NCI-H2227 (cell line): ENCODE measurements around the gene MCM5.
"Not testable (repeated sequence)": the region's sequence is repeated elsewhere in the genome, so short reads cannot be mapped to it uniquely, and the experiment has no call there.

Source experiments
- DNase-seq: peaks from one replicate; lab custom pipeline; 2025; ENCODE audit not compliant: unreplicated experiment; lab: John Stamatoyannopoulos, UW

MCM5 gene

DNA sequence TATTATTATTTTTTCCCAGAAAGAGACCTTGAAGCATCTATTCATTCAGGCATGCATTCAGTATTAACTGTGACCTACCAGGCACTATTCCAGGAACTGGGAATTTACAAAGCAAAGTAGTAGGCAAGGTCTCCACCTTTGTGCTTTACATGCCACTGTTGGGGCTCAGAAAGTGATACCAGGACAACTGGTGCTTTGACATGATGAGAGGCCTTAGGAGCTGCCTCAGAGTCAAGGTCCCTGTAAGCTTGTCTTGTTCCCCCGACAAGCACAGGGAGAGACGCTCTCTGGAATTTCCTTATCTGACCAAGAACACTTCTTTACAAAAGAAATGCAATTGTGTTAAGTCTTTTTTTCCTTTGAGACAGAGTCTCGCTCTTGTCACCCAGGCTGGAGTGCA is 21.3 kb upstream of the MCM5 start:
- DNase-seq: no peak

DNA sequence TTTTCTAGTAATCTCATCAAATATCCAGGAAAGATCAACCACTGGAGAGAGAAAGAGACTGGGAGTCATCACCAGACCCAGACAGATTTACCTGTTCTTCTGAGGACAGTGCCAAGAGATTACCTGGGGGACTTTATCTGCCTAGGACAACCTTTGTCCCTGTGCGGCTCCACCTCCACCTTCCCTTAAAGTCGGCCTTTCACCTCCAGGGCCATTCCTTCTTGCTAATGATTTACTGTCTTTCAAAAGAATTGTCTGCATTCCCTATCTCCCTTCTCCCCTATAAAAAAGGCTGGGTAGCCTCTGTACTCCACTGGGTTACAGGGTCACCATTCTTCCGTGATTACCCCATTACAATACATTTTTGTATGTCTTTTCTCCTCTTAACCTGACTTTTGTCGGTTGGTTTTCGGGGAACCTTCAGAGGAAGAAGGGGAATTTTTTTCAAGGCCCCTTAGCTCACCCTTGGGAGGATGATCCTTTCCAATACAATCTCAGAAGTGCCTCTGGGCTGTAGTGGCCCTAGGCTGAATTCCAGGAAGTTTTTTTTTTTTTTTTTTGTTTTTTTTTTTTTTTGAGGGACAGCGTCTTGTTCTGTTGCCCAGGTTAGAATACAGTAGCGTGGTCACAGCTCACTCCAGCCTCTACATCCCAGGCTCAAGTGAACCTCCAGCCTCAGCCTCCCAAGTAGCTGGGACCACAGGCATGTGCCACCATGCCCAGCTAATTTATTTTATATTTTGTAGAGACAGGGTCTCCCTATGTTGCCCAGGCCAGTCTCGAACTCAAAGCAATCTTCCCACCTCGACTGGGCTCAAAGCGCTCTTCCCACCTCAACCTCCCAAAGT is 20.6 kb upstream of the MCM5 start:
- DNase-seq: no peak

DNA sequence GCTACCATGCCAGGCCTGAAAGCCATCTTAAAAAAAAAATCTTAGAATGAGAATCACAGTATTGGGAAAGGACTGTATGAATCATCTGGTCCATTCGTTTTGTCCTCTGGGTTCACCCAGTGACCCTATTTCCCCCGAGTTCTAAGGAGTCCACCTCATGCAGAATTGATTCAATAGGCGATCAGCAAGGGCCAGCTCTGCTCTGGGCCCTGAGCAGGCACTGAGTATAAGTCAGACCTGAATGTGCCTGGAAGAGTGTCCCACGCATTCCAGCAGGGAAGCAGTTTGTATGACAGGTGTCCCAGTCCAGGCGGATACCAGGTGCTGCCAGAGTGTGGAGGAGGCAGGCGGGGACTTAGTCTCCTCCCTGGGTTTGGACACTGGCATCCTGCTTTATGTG is 19.9 kb upstream of the MCM5 start:
- no peak for DNase-seq

DNA sequence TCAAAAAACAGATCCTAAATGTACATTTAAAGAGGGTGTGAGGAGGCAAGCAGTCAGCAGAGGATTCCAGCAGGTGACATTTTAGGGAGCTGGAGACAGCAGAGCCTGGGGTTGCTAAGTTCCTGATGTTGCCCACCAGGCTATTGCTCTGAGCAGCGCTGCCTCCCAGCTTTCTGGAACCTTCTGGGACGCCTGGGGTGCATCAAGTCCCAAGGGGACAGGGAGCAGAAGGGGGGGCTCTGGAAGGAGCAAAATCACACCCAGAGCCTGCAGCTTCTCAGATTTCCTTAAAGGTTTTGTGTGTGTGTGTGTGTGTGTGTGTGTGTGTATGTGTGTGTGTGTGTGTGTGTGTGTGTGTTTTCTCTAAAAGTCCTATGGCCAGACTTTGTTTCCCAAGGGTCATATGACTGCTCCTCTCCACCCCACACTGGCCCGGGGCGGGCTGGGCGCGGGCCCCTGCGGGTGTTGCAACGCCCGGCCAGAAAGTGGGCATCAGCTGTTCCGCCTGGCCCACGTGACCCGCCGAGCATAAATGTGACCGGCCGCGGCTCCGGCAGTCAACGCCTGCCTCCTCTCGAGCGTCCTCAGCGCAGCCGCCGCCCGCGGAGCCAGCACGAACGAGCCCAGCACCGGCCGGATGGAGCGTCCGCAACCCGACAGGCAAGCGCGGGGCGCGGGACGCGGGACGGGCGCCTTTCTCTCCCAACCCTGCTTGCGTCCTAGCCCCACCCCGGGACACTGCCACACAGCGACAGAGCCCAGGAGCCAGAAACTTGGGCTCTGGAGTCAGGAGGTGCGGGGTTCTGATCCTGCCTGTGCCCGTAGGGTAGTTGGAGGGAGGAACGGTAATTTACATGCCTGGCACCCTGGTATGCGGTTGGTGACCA is 19.2 kb upstream of the MCM5 start, which contains the start of gene HMOX1:
Gene HMOX1, plus strand, starts transcription at position 560 of the 887 bp plus-strand sequence. Its CDS starts 78 bp downstream, at position 638.
- DNase-seq: peak; percentile 87

DNA sequence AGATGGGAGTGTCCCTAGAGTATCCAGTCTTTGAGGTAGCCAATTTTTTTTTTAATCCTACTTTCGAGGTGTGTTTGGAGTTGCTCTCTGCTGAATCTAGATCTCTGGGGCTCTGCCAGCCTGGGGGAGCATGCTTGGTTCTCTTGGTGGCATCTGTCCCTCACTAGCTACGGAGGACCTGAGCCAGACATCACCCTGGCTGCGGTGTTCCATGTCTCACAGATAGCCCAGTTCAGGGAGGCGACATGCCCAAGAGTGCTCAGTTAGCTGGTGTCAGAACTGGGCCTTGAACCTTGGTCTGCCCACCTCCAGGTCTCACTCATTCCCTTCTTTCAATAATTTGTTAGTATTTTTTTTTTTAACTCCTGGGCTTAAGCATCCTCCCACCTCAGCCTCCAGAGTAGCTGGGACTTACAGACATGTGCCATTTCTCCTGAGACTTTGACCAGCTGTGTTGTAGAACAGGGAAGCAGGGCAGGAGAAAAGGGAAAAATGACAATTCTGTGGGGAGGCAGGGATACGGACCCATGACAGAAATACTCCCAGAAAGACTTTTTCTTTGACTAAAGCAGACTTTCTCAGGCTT is 18.4 kb upstream of the MCM5 start:
- no peak for DNase-seq

DNA sequence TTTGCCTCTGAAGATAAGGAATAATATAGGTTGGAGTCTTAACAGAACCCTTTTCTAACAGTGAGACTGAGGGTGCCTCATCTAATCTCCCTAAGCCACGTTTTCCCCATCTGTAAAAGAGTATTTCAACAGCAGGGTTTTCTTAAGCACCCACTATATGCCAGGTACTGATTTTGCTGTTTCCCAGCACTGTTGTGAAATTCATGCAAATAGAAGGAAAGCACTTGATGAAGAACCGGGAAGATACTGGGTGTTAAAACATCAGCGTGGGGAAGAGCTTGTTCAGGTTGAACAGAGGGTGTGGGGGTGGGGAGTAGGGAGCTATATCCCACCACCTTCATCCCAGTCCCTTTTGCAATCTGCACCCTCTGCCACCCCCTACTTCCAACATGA is 16.3 kb upstream of the MCM5 start:
- DNase-seq: no peak

DNA sequence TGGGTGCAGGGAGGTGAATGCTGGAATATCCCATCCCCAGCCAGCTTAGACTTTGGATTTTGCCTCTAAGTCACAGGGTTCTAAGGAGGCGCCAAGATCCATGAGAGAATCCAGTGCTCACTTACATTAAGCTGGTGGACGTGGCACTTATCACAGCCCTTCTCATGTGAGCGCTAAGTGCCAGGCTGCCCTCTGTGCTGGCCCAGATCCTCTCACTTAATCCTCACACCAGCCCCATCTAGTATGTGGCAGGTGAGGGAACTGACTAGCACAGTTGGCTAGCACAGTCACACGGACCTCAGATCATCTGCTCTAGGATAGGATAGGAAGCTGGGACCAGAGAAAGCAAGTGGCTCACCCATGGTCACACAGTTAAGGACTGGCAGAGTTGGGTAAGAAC is 15.4 kb upstream of the MCM5 start:
- DNase-seq: no peak

DNA sequence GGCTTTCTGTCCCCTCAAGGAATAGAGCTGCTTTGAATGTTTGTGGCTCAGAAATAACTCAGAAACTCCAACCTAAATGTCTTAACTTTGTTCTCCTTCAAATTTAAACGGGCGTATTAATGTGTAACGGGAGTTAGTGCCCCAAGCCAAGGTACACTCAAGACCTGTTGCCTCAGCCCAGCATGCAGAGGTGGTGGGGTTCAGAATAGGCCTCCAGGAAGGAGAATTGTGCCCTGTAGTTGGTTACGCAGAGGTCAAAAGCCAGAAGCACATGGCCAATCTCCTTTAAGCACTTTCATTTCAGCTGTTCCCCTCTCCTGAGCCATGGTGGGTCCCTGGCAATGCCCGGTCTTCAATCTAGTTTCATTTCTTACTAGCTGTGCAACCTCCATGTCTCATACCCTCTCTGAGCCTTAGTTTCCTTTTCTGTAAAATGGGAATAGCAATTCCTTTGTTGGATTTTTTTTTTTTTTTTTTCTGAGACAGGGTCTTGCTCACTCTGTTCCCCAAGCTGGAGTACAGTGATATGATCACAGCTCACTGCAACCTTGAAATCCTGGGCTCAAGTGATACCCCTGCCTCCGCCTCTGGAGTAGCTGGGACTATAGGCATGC is 14.9 kb upstream of the MCM5 start:
- no peak for DNase-seq

DNA sequence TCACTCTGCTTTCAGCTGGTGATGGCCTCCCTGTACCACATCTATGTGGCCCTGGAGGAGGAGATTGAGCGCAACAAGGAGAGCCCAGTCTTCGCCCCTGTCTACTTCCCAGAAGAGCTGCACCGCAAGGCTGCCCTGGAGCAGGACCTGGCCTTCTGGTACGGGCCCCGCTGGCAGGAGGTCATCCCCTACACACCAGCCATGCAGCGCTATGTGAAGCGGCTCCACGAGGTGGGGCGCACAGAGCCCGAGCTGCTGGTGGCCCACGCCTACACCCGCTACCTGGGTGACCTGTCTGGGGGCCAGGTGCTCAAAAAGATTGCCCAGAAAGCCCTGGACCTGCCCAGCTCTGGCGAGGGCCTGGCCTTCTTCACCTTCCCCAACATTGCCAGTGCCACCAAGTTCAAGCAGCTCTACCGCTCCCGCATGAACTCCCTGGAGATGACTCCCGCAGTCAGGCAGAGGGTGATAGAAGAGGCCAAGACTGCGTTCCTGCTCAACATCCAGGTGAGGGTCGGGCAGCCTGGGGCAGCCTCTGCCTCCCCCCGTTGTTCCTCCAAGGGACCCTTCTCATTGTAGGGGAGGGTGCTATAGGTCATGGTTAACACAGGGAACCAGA is 13.2 kb upstream of the MCM5 start:
- no peak for DNase-seq

DNA sequence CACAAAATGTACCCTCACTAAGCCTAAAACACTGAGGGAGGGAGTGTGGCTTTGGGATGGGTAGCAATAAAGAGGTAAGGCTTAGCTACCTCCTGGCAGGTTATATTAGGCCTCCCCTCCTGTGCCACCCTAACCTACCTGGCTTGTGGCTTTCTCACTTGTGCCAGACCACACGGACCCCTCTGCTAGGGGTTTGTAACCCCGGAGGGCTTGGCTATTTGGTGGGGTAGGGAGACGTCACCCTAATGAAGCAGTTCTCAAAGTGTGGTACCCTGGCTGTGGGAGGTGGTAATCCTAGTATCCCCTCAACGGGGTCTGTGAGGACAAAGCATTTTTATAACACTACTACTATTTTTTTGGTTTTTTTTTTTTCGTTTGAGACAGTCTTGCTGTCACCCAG is 9.0 kb upstream of the MCM5 start:
- no peak for DNase-seq

DNA sequence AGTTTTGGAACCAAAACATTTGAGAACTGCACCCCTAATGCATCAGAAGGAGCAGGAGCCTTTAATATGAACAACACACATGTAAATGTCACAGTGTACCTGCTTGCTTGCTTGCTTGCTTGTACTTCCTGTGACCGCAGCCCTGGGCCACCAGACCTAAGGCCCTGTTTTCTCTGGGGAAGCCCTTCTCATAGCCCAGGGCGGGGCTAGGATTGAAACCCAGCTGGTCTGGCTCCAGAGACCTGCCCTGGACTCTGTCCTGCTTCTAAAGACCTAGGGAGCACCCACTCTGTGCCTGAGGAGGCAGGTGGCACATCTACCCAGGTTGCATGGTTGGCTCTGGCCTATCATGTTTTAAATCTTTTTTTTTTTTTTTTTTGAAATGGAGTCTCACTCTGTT is 7.6 kb upstream of the MCM5 start:
- DNase-seq: no peak

DNA sequence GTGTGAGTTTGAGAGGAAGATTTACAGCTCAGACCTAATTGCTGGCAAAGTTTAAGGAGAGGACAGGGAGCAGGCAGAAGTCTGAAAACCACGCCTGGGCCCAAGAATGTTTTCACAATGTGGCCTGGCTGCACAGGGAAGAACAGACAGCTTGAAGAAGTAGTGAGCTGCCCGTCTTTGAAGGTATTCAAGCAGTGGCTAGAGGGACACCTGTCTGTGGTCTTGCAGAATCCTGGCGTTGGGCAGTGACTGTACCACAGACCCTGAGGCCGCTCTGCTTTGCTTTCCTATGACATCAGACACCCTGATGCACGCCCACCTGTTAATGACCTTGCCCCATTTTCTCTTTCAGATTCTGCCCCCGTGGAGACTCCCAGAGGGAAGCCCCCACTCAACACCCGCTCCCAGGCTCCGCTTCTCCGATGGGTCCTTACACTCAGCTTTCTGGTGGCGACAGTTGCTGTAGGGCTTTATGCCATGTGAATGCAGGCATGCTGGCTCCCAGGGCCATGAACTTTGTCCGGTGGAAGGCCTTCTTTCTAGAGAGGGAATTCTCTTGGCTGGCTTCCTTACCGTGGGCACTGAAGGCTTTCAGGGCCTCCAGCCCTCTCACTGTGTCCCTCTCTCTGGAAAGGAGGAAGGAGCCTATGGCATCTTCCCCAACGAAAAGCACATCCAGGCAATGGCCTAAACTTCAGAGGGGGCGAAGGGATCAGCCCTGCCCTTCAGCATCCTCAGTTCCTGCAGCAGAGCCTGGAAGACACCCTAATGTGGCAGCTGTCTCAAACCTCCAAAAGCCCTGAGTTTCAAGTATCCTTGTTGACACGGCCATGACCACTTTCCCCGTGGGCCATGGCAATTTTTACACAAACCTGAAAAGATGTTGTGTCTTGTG is 6.6 kb upstream of the MCM5 start:
- no peak for DNase-seq

DNA sequence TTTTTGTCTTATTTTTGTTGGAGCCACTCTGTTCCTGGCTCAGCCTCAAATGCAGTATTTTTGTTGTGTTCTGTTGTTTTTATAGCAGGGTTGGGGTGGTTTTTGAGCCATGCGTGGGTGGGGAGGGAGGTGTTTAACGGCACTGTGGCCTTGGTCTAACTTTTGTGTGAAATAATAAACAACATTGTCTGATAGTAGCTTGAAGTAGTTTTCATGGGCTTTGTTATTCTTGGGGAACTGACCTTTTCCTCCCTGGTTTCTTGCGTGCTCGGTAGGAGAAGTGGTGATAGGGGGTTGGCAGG is 6.0 kb upstream of the MCM5 start:
- DNase-seq: no peak

DNA sequence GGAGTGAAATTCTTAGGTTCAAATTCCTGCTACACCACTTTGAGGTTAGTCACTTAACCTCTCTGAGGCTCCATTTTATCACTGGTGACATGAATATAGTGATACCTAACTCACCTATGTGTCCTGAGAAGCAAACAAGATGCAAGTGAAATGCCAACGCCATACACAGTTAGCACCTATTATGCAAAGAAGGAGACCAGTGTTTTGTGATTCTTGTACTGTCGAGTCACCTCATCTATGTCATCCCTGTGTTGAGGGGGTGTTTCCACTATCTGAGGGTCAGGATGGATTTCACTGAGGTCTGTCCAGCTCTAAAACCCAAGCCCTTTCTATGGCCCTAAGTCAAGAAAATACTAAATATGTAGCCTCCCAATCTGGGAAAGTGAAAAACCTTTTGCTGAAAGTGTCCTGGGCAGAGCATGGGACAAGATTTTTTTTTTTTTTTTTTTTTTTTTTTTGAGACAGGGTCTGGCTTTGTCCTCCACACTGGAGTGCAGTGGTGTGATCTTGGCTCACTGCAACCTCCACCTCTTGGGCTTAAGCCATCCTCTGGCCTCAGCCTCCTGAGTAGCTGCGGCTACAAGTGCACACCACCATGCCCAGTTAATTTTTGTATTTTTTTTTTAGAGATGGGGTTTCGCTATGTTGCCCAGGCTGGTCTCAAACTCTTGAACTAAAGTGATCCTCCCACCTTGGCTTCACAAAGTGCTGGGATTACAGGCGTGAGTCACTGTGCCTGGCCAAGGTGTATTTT is 5.0 kb upstream of the MCM5 start:
- no peak for DNase-seq

DNA sequence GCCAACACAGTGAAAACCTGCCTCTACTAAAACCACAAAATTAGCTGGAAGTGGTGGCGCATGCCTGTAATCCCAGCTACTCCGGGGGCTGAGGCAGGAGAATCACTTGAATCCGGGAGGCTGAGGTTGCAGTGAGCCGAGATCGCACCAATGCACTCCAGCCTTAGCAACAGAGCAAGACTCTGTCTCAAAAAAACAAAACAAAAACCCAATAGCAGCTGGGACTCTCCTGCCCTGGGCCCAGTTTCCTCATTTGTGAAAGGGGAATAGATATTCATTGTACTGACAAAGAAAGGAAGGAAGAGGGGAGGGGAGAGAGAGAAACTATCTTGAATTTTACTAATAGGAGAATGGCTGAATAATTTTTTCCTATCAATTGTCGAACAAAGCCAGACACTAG is 3.3 kb upstream of the MCM5 start:
- DNase-seq: not testable (repeated sequence)

DNA sequence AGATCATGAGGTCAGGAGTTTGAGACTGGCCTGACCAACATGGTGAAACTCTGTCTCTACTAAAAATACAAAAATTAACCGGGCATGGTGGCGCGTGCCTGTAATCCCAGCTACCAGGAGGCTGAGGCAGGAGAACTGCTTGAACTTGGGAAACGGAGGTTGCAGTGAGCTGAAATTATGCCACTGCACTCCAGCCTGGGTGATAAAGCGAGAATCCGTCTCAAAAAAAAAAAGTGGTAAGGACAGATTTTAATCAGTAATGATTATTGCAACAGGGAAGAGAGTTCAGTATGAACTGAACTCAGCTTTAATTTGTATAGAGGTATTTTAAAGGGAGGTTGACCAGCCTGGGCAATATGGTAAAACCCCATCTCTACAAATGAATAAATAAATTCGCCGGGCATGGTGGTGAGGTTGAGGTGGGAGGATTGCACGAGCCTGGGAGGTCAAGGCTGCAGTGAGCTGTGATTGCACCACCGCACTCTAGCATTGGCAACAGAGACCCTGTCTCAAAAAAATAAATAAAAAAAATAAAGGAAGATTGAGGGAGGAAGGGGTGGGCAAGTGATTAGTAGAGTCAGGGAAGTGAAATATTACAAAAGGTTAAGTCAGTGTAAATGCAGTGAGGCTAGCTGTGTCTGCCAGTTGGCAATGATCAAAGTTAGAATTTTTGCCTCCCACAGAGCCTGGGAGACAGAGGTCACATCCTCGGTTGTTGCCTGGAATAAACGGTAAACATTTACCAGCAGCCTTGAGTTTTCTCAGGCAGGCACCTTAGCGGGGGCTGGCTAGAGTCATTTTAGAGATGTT is 2.6 kb upstream of the MCM5 start:
- peak; percentile 31 for DNase-seq

DNA sequence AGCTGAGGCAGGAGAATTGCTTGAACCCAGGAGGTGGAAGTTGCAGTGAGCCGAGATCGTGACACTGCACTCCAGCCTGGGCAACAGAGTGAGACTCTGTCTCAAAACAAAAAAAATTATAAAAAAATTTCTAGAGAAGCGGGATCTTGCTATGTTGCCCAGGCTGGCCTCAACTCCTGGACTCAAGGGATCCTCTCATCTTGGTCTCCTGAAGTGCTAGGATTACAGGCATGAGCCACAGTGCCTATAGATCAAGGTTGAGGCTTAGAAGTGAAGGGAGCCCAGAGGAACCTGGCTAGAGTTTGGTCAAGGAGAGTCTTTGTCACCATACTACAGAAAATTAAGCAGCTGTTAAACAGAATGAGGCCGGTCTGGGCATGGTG is 1.4 kb upstream of the MCM5 start:
- no peak for DNase-seq

DNA sequence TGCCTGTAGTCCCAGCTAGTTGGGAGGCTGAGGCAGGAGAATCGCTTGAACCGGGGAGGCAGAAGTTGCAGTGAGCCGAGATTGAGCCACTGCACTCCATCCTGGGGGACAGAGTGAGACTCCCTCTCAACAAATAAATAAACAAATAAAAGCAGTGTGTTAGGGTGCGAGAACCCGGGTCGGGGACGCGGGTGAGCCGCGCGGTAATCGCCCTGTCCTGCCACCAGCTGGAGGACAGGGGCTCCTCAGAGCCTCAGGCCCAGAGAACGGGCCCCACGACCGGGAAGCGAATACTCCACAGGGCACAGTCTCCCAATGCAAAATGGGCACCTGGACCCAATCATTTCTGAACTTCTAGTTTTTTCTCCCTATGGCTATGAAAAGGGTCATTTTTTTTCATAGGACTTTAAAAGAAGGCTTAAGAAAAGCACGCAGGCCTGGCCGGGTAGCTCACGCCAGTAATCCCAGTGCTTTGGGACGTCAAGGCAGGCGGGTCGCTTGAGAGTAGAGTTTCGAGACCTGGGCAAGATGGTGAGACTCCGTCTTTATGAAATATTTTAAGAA is 744 bp upstream of the MCM5 start:
- peak; percentile 21 for DNase-seq
